ENCODE measurements around the gene AFF1. TPM values are rescaled to one million over a fixed set of nuclear protein-coding genes. Genes with fewer than 3 reads are reported as not detected.
"Not testable (repeated sequence)": the region's sequence is repeated elsewhere in the genome, so short reads cannot be mapped to it uniquely, and the experiment has no call there.

AFF1 gene
- total and polyA plus RNA-seq, 2 experiments from 2014 or later, result 9.4 to 13.8 TPM

DNA sequence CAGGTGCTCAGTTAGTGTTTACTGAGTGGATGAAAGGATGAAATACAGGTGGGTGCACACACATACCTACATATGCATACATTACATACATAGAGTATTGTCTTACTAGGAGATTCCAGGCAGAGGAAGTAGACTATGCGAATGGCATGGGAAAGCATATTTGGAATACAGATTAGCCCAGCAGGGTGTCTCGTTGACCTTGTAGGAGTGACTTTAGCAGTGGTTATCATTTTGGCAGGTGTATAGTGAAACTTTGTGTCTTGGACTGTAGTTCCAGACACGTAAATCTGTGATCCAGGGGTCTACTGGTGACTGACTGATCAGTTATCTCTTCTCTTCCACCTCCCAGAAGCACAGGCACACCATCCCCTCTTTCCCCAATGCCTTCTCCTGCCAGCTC is 199.3 kb downstream of the AFF1 start:
- no peak overlapping the region for H3K4me2 ChIP-seq (ENCODE audit: unreplicated experiment)
- in situ Hi-C loops (cut with MboI), result loop anchor here (25.0 kb wide), 1 partner anchor 328 kb away; no protein-coding TSS in a partner anchor
- no peaks in the 10 kb centered on the region for H3F3A ChIP-seq (ENCODE audit: insufficient read depth)
- H3K4me3 ChIP-seq, result no peak overlapping the region
- no peaks in the 10 kb centered on the region for H3K4me1 ChIP-seq (ENCODE audit: insufficient read depth)
- H3K9me2 ChIP-seq (ENCODE audit: insufficient read depth), result no peaks in the 10 kb centered on the region
- no peaks in the 10 kb centered on the region for H4K20me1 ChIP-seq (ENCODE audit: insufficient read depth)
- H3K79me2 ChIP-seq (ENCODE audit: insufficient read depth), result no peaks in the 10 kb centered on the region
- WGBS, 2 experiments (ENCODE audit: low coverage in 1 of 2, low lambda C conversion rate in 2 of 2, missing lambda C conversion rate in 2 of 2), result 97 to 98% methylated on average over 3 of the region's 3 CpGs
- TF ChIP-seq EZH2 (IDR thresholded peaks at IDR 0.05; ENCODE audit: insufficient read depth, poor library complexity, severe bottlenecking), result no peak
- TF ChIP-seq EZH2phosphoT487 (IDR thresholded peaks at IDR 0.05; ENCODE audit: insufficient read depth, low read depth), result no peak
- H3K36me3 ChIP-seq (ENCODE audit: low read depth), result peaks cover 47% of the 10 kb centered on the region; the same call in 1 of the 2 replicates
- no peak overlapping the region for H2AFZ ChIP-seq
- no peaks in the 10 kb centered on the region for H3K27me3 ChIP-seq (replicated peaks; ENCODE audit: insufficient read depth)
- no peak overlapping the region for H3K27ac ChIP-seq
- no peak overlapping the region for H3K9ac ChIP-seq
- no peaks in the 10 kb centered on the region for H3K9me3 ChIP-seq (ENCODE audit: low read depth)
- no peak for DNase-seq

DNA sequence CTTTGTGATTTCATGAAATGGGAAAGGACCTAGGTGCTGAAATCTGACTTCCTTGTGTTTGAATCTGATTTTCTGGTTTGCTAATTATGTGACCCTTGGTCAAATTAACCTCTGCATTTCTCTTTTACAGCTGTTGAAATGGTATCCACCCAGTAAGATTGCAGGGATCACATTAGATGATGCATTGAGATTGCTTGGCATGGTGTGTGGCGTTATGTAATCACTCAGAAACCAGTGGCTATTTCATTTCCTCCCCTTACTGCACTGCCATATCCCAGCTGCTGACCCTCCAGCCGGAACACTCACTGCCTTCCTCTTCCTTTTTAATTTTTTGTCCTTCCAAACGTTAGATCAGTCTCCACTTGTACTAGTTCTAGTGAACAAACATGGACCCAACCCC is 206.6 kb downstream of the AFF1 start:
- TF ChIP-seq EZH2phosphoT487 (IDR thresholded peaks at IDR 0.05; ENCODE audit: insufficient read depth, low read depth) (no peak), EZH2 (IDR thresholded peaks at IDR 0.05; ENCODE audit: insufficient read depth, poor library complexity, severe bottlenecking) (no peak)
- 69 to 79% methylated on average over 3 of the region's 3 CpGs for WGBS, 2 experiments (ENCODE audit: low coverage in 1 of 2, low lambda C conversion rate in 2 of 2, missing lambda C conversion rate in 2 of 2)
- no peak for DNase-seq

DNA sequence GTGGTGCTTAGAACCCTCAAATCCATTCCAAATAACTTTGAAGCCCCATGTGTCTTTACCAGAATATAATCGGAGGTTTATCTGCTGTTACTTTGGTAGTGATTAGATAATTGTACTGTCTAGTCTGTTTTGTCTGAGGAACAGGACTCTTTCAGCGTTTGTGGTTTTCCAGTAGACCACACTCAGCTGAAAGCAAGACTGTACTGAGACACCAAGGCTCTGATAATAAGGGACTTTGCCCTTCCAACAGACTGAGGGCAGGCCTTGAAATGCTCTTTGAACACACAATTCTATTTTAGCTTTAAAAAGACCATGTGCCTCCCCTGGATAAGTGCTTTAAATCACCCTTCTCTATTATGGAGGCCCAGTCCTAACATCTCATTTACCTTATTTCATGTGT is 209.5 kb downstream of the AFF1 start:
- H3K9ac ChIP-seq, result no peak overlapping the region
- H3K79me2 ChIP-seq (ENCODE audit: insufficient read depth), result no peaks in the 10 kb centered on the region
- H3F3A ChIP-seq (ENCODE audit: insufficient read depth), result peaks cover under 1% of the 10 kb centered on the region; the same call in 1 of the 2 replicates
- no peaks in the 10 kb centered on the region for H3K9me2 ChIP-seq (ENCODE audit: insufficient read depth)
- no peaks in the 10 kb centered on the region for H3K27me3 ChIP-seq (replicated peaks; ENCODE audit: insufficient read depth)
- H3K36me3 ChIP-seq (ENCODE audit: low read depth), result peaks cover 9% of the 10 kb centered on the region; the same call in 1 of the 2 replicates
- WGBS, 2 experiments (ENCODE audit: low coverage in 1 of 2, low lambda C conversion rate in 2 of 2, missing lambda C conversion rate in 2 of 2), result 96% methylated on average over 2 of the region's 2 CpGs
- DNase-seq, result no peak
- H3K4me3 ChIP-seq, result no peak overlapping the region
- no peaks in the 10 kb centered on the region for H3K9me3 ChIP-seq (ENCODE audit: low read depth)
- no peaks in the 10 kb centered on the region for H4K20me1 ChIP-seq (ENCODE audit: insufficient read depth)
- no peaks in the 10 kb centered on the region for H3K4me1 ChIP-seq (ENCODE audit: insufficient read depth)
- in situ Hi-C loops (cut with MboI), result loop anchor here (25.0 kb wide), 1 partner anchor 318 kb away; no protein-coding TSS in a partner anchor
- TF ChIP-seq EZH2phosphoT487 (IDR thresholded peaks at IDR 0.05; ENCODE audit: insufficient read depth, low read depth), result no peak
- no peak for TF ChIP-seq EZH2 (IDR thresholded peaks at IDR 0.05; ENCODE audit: insufficient read depth, poor library complexity, severe bottlenecking)
- no peak overlapping the region for H3K27ac ChIP-seq
- no peak overlapping the region for H2AFZ ChIP-seq
- H3K4me2 ChIP-seq (ENCODE audit: unreplicated experiment), result no peak overlapping the region

More for the DNA sequence above, 206.6 kb downstream of the AFF1 start:
- H3K27ac ChIP-seq, result no peak overlapping the region
- no peaks in the 10 kb centered on the region; the same call in 1 of the 2 replicates for H3F3A ChIP-seq (ENCODE audit: insufficient read depth)
- H3K27me3 ChIP-seq (replicated peaks; ENCODE audit: insufficient read depth), result no peaks in the 10 kb centered on the region
- H3K9me2 ChIP-seq (ENCODE audit: insufficient read depth), result no peaks in the 10 kb centered on the region
- H3K36me3 ChIP-seq (ENCODE audit: low read depth), result peaks cover 13% of the 10 kb centered on the region; the same call in 1 of the 2 replicates
- in situ Hi-C loops (cut with MboI), result loop anchor here (25.0 kb wide), 1 partner anchor 321 kb away; no protein-coding TSS in a partner anchor
- no peak overlapping the region for H3K4me2 ChIP-seq (ENCODE audit: unreplicated experiment)
- H3K9me3 ChIP-seq (ENCODE audit: low read depth), result no peaks in the 10 kb centered on the region
- no peak overlapping the region for H2AFZ ChIP-seq
- H3K4me3 ChIP-seq, result no peak overlapping the region
- H3K4me1 ChIP-seq (ENCODE audit: insufficient read depth), result no peaks in the 10 kb centered on the region
- no peak overlapping the region for H3K9ac ChIP-seq
- H3K79me2 ChIP-seq (ENCODE audit: insufficient read depth), result no peaks in the 10 kb centered on the region
- H4K20me1 ChIP-seq (ENCODE audit: insufficient read depth), result no peaks in the 10 kb centered on the region

DNA sequence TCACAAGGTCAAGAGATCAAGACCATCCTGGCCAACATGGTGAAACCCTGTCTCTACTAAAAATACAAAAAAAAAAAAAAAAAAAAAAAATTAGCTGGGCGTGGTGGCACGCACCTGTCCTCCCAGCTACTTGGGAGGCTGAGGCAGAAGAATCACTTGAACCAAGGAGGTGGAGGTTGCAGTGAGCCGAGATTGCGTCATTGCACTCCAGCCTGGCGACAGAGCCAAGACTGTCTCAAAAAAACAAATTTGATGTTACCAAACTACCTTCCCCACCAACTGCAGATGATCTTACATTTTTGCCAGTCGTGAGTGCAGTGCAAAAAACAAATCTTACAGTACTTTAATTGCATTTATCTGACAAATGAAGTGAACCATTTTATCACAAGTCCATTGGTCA is 211.1 kb downstream of the AFF1 start:
- not testable (repeated sequence) for H3K36me3 ChIP-seq (ENCODE audit: low read depth); H3K27me3 ChIP-seq (replicated peaks; ENCODE audit: insufficient read depth); H3K4me2 ChIP-seq (ENCODE audit: unreplicated experiment); H2AFZ ChIP-seq; H3K27ac ChIP-seq; DNase-seq; H3K9me3 ChIP-seq (ENCODE audit: low read depth); H3K4me3 ChIP-seq; H3K9me2 ChIP-seq (ENCODE audit: insufficient read depth); H3K9ac ChIP-seq; H3K4me1 ChIP-seq (ENCODE audit: insufficient read depth); H3K79me2 ChIP-seq (ENCODE audit: insufficient read depth); H4K20me1 ChIP-seq (ENCODE audit: insufficient read depth)
- 97 to 100% methylated on average over 5 to 6 of the region's 6 CpGs for WGBS, 2 experiments (ENCODE audit: low coverage in 1 of 2, low lambda C conversion rate in 2 of 2, missing lambda C conversion rate in 2 of 2)
- in situ Hi-C loops (cut with MboI), result loop anchor here (25.0 kb wide), 1 partner anchor 316 kb away; no protein-coding TSS in a partner anchor
- peaks cover 13% of the 10 kb centered on the region; the same call in 1 of the 2 replicates for H3F3A ChIP-seq (ENCODE audit: insufficient read depth)

Data from GM23248 (cell line).